ENCODE results near the gene CHAF1A.

CHAF1A gene

DNA sequence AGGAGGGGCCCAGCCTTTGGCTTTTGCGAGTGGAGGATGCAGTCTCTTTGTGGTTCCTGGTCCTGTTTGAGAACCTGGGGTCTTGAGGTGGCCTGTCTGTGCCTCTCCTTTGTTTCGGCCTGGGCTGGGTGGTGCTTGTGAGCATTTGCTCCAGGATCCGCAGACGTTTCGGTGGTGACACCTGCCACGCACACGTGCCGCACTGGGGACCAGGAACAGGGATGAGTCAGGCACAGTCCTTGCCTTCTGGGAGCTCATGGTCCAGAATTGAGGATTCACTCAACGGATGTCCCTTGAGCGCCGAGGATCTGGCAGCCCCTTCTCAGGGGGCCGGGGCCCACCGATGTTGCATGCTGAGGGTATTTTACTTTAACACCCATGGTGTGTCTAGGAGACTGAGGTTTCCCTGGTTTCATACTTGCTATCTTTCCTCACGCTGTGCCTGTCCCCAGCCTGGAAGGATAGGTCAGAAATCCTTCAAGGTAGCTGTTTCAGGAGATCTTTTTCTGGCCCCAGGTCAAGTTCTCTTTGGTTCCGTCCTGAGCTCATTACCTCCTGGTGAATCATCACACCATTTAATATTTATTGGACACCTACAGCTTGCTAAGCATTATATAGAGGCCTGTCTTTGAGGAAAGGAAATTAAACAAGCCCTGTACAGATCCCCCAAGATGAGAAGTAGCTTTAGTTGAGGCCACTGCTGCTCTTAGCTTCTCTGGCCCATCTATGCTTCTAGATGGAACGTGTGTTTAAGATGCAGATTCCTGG is 74.8 kb downstream of the CHAF1A start:
- no peaks in the 10 kb centered on the region for H3K9me2 ChIP-seq (replicated peaks; ENCODE audit: insufficient read depth, low read length)
- H3K4me2 ChIP-seq (ENCODE audit: low read depth, low read length, poor library complexity, severe bottlenecking): no peak overlapping the region
- H2AFZ ChIP-seq (ENCODE audit: low read depth, low read length, severe bottlenecking): no peak overlapping the region
- TF ChIP-seq, protein P1, sequence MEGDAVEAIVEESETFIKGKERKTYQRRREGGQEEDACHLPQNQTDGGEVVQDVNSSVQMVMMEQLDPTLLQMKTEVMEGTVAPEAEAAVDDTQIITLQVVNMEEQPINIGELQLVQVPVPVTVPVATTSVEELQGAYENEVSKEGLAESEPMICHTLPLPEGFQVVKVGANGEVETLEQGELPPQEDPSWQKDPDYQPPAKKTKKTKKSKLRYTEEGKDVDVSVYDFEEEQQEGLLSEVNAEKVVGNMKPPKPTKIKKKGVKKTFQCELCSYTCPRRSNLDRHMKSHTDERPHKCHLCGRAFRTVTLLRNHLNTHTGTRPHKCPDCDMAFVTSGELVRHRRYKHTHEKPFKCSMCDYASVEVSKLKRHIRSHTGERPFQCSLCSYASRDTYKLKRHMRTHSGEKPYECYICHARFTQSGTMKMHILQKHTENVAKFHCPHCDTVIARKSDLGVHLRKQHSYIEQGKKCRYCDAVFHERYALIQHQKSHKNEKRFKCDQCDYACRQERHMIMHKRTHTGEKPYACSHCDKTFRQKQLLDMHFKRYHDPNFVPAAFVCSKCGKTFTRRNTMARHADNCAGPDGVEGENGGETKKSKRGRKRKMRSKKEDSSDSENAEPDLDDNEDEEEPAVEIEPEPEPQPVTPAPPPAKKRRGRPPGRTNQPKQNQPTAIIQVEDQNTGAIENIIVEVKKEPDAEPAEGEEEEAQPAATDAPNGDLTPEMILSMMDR (IDR thresholded peaks at IDR 0.05; ENCODE audit: insufficient read depth, low read length, poor library complexity, severe bottlenecking): no peak
- TF ChIP-seq EZH2phosphoT487 (conservative IDR thresholded peaks at IDR 0.05; ENCODE audit: low read length): no peak
- no peaks in the 10 kb centered on the region for H3K36me3 ChIP-seq (ENCODE audit: low read length)
- no peaks in the 10 kb centered on the region for H4K20me1 ChIP-seq (ENCODE audit: low read depth, low read length)
- H3K27ac ChIP-seq (ENCODE audit: low read depth, low read length): no peak overlapping the region
- no peak overlapping the region for H3K9ac ChIP-seq (ENCODE audit: low read length)
- H3K4me3 ChIP-seq (ENCODE audit: insufficient read depth, low read length, poor library complexity, severe bottlenecking): no peak overlapping the region
- no peaks in the 10 kb centered on the region for H3K9me3 ChIP-seq (ENCODE audit: insufficient read depth, low read length)
- no peaks in the 10 kb centered on the region for H3F3A ChIP-seq (ENCODE audit: insufficient read depth)
- H3K79me2 ChIP-seq (ENCODE audit: insufficient read depth, low read length): peaks cover 23% of the 10 kb centered on the region
- no peaks in the 10 kb centered on the region for H3K27me3 ChIP-seq (ENCODE audit: low read length)

DNA sequence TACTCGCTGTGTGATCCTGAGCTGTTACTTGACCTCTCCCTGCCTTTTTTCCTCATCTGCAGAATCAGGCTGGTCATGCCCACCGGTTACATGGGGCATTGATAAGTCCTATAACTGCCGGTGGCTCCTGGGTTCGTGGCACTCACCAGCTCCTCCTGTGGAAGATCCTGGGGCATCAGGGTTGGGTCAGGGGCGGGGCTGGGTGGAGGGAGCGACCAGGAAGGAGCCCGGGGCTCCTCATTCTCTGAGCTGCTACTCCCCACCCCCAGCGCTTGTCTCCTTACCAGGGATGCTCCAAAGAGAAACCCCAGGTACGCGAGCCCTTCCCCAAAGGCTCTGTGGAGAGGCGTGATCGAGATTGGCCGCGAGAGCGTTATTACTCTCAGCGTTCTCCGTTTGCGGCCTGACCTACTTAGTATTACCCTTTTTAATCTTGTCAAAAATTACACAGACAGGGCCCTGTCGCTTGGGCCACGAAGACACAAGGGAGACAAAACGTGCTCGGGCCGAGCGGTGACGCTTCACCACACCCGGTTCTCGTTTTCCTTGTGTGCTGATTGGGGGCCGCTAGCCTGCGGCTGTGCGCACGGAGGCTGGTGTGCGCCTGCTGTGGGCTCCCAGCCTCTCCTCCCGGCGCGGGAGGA is 80.4 kb downstream of the CHAF1A start:
- Histone ChIP-seq H3F3A (ENCODE audit: insufficient read depth) (no peaks in the 10 kb centered on the region), H3K4me2 (ENCODE audit: low read depth, low read length, poor library complexity, severe bottlenecking) (no peak overlapping the region), H2AFZ (ENCODE audit: low read depth, low read length, severe bottlenecking) (no peak overlapping the region), H4K20me1 (ENCODE audit: low read depth, low read length) (no peaks in the 10 kb centered on the region), H3K9ac (ENCODE audit: low read length) (no peak overlapping the region), H3K9me3 (ENCODE audit: insufficient read depth, low read length) (no peaks in the 10 kb centered on the region), H3K79me2 (ENCODE audit: insufficient read depth, low read length) (no peaks in the 10 kb centered on the region), H3K4me3 (ENCODE audit: insufficient read depth, low read length, poor library complexity, severe bottlenecking) (no peak overlapping the region), H3K9me2 (replicated peaks; ENCODE audit: insufficient read depth, low read length) (no peaks in the 10 kb centered on the region), H3K36me3 (ENCODE audit: low read length) (no peaks in the 10 kb centered on the region), H3K27me3 (ENCODE audit: low read length) (no peaks in the 10 kb centered on the region), H3K27ac (ENCODE audit: low read depth, low read length) (no peak overlapping the region)
- TF ChIP-seq EZH2phosphoT487 (conservative IDR thresholded peaks at IDR 0.05; ENCODE audit: low read length): no peak
- TF ChIP-seq, protein P1 (IDR thresholded peaks at IDR 0.05; ENCODE audit: insufficient read depth, low read length, poor library complexity, severe bottlenecking): no peak

DNA sequence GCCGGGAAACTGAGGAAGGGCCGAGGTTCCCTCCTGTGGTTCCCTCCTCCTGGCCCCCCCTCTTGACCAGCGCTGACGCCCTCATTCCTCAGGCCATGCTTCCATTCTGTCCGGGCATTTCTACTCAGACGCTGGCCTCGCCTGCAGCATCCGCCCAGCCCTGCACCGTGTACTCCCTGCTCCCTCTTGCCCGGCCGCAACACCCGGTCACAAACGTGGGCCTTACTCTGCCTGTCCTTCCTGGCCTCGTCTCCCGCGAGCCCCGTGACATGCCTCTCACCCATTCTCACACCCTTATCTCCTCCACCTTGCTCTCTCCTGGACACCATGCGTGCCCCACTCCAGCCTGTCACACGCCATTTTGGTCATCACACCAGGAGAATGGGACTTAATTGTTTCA is 80.9 kb downstream of the CHAF1A start:
- Histone ChIP-seq H3K27me3 (ENCODE audit: low read length) (no peaks in the 10 kb centered on the region), H3K9me3 (ENCODE audit: insufficient read depth, low read length) (no peaks in the 10 kb centered on the region), H3K9ac (ENCODE audit: low read length) (no peak overlapping the region), H3K27ac (ENCODE audit: low read depth, low read length) (no peak overlapping the region), H3F3A (ENCODE audit: insufficient read depth) (no peaks in the 10 kb centered on the region), H3K4me2 (ENCODE audit: low read depth, low read length, poor library complexity, severe bottlenecking) (no peak overlapping the region), H4K20me1 (ENCODE audit: low read depth, low read length) (no peaks in the 10 kb centered on the region), H2AFZ (ENCODE audit: low read depth, low read length, severe bottlenecking) (no peak overlapping the region), H3K9me2 (replicated peaks; ENCODE audit: insufficient read depth, low read length) (no peaks in the 10 kb centered on the region), H3K79me2 (ENCODE audit: insufficient read depth, low read length) (no peaks in the 10 kb centered on the region), H3K36me3 (ENCODE audit: low read length) (no peaks in the 10 kb centered on the region), H3K4me3 (ENCODE audit: insufficient read depth, low read length, poor library complexity, severe bottlenecking) (no peak overlapping the region)
- no peak for TF ChIP-seq EZH2phosphoT487 (conservative IDR thresholded peaks at IDR 0.05; ENCODE audit: low read length)
- TF ChIP-seq, protein P1 (IDR thresholded peaks at IDR 0.05; ENCODE audit: insufficient read depth, low read length, poor library complexity, severe bottlenecking): no peak
